Testis (tissue), 2 donors: ENCODE results near the gene TRAPPC10.
"Not testable (repeated sequence)": the region's sequence is repeated elsewhere in the genome, so short reads cannot be mapped to it uniquely, and the experiment has no call there.

Experiments
- POLR2A ChIP-seq: fragments of 450-650 bp; IDR thresholded peaks from one replicate; pipeline ENCODE4 v1.6.1; 2017; ENCODE audit warnings: antibody characterized with exemption, mild to moderate bottlenecking, moderate library complexity
- TF ChIP-seq, protein P1 (sequence below), 3 experiments: fragments of 450-650 bp in 2 of 3; fragments of 200-600 bp in 1 of 3; sonication (generic) in 1 of 3; IDR thresholded peaks; one replicate each; pipeline ENCODE4 v1.5.1; 2016 to 2019; ENCODE audit warnings: antibody characterized with exemption in 3 of 3, mild to moderate bottlenecking in 2 of 3, moderate library complexity in 1 of 3

GRCh38 chr21:44143380-44143779 lies 131.3 kb downstream of the TRAPPC10 start:
- TF ChIP-seq, protein P1, sequence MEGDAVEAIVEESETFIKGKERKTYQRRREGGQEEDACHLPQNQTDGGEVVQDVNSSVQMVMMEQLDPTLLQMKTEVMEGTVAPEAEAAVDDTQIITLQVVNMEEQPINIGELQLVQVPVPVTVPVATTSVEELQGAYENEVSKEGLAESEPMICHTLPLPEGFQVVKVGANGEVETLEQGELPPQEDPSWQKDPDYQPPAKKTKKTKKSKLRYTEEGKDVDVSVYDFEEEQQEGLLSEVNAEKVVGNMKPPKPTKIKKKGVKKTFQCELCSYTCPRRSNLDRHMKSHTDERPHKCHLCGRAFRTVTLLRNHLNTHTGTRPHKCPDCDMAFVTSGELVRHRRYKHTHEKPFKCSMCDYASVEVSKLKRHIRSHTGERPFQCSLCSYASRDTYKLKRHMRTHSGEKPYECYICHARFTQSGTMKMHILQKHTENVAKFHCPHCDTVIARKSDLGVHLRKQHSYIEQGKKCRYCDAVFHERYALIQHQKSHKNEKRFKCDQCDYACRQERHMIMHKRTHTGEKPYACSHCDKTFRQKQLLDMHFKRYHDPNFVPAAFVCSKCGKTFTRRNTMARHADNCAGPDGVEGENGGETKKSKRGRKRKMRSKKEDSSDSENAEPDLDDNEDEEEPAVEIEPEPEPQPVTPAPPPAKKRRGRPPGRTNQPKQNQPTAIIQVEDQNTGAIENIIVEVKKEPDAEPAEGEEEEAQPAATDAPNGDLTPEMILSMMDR (IDR thresholded peaks at IDR 0.05) = not testable (repeated sequence)
- TF ChIP-seq POLR2A = not testable (repeated sequence)
